ENCODE data around the gene TMTC4. TPM values are rescaled to one million over a fixed set of nuclear protein-coding genes. Genes with fewer than 3 reads are reported as not detected.

Gene TMTC4, protein sequence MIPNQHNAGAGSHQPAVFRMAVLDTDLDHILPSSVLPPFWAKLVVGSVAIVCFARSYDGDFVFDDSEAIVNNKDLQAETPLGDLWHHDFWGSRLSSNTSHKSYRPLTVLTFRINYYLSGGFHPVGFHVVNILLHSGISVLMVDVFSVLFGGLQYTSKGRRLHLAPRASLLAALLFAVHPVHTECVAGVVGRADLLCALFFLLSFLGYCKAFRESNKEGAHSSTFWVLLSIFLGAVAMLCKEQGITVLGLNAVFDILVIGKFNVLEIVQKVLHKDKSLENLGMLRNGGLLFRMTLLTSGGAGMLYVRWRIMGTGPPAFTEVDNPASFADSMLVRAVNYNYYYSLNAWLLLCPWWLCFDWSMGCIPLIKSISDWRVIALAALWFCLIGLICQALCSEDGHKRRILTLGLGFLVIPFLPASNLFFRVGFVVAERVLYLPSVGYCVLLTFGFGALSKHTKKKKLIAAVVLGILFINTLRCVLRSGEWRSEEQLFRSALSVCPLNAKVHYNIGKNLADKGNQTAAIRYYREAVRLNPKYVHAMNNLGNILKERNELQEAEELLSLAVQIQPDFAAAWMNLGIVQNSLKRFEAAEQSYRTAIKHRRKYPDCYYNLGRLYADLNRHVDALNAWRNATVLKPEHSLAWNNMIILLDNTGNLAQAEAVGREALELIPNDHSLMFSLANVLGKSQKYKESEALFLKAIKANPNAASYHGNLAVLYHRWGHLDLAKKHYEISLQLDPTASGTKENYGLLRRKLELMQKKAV
- 9.2 to 13.4 TPM (median 11.9 TPM) in 5 replicates for total RNA-seq (2022; extraction: Qiagen RNA extraction; ENCODE audit: low read depth)

GRCh38 chr13:100674572-100674871 lies at the start of gene TMTC4:
TSS of gene TMTC4 (minus strand) at chr13:100674795. CDS start at chr13:100670362, 4,433 bp downstream.

GRCh38 chr13:100588331-100589177 lies 86.0 kb downstream of the TMTC4 start, which contains the start of gene GGACT:
TSS of gene GGACT (minus strand) at chr13:100588789. CDS start at chr13:100532591, 56,198 bp downstream.

Other genes with a start within 250 kb of the TMTC4 start
- 3.3 to 6.4 TPM (median 3.8 TPM) in 5 replicates for gene GGACT, start 86.0 kb downstream of the TMTC4 start, total RNA-seq (2022; extraction: Qiagen RNA extraction; ENCODE audit: low read depth)

All from A549 treated with CpdA at 1 μM for 4 hours (cell line).